K562 (cell line): ENCODE measurements around the gene SIK3. TPM values are rescaled to one million over a fixed set of nuclear protein-coding genes. Genes with fewer than 3 reads are reported as not detected.

Source experiments
- polyA plus RNA-seq, 8 experiments: library from polyadenylated mRNA; depleted of rRNA in 4 of 8; stranded (reverse) in 5 of 8; unstranded in 3 of 8; fragments of >200 nt; fragmentation: Nextera tagmentation in 2 of 8; fragmentation: Illumina TruSeq in 1 of 8; extraction: Ambion mirVana in 2 of 8; extraction: Trizol in 1 of 8; gene quantifications; 2 replicates each; pipeline versions ENCODE4 v1.2.1 to v1.2.3, GENCODE V29; 2011 to 2014; ENCODE audit warnings: inconsistent platforms in 1 of 8, missing spikeins in 1 of 8
- total RNA-seq, 7 experiments: library from RNA; depleted of rRNA in 6 of 7; stranded (reverse); fragments of >200 nt in 6 of 7; fragmentation: Illumina TruSeq in 2 of 7; extraction: Trizol in 2 of 7; gene quantifications; 2 replicates each; pipeline versions ENCODE4 v1.2.1 to v1.2.3, GENCODE V29; 2011 to 2021; ENCODE audit warnings: low replicate concordance in 1 of 7
- TF ChIP-seq, protein P1 (sequence below): fragments of 200-600 bp; sonication (generic); IDR thresholded peaks from one replicate; pipeline ENCODE4 v1.6.1; 2012; ENCODE audit warnings: mild to moderate bottlenecking, low read depth, low read length, inconsistent platforms
- TF ChIP-seq, protein P2 (sequence below): fragments of 450-650 bp; IDR thresholded peaks from 2 replicates; pipeline ENCODE4 v1.6.1; 2017; ENCODE audit warnings: antibody characterized with exemption

The SIK3 gene
- total and polyA plus RNA-seq, 9 of the 15 experiments (the other 6 are each of a cell fraction or from before 2014, with no cell fraction given) = 1.6 to 21.6 (median 8.0) TPM

DNA sequence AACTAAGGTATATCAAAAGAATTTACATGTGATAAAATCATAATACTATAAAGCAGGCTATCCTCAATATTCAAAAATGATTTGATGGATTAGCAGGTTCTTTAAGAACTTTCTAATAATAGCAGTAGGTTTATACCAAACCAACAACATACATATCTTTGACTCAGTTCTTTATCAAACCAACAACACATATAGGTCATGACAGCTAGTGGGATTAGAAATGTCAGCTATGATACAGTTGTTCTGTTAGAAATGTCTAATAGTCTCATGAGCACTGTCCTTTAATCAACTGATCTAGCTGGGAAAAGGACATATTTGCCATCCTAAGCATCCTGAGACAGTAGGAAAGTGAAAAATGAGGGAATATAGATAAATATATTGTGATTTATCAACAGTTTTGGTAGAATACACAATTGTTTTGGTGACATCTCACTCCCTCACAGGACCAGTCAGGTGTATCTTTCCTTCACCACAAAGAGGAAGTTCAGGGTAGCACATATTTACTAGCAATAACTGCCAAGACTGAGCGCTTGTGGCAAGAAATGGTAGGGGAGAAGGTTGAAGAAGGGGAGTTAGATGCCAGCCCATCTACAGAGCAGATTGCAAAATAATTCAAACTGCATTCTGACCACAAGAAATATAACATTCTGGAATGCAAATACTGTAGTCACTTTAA lies 170.0 kb downstream of the SIK3 start (continued):
- TF ChIP-seq, protein P1, sequence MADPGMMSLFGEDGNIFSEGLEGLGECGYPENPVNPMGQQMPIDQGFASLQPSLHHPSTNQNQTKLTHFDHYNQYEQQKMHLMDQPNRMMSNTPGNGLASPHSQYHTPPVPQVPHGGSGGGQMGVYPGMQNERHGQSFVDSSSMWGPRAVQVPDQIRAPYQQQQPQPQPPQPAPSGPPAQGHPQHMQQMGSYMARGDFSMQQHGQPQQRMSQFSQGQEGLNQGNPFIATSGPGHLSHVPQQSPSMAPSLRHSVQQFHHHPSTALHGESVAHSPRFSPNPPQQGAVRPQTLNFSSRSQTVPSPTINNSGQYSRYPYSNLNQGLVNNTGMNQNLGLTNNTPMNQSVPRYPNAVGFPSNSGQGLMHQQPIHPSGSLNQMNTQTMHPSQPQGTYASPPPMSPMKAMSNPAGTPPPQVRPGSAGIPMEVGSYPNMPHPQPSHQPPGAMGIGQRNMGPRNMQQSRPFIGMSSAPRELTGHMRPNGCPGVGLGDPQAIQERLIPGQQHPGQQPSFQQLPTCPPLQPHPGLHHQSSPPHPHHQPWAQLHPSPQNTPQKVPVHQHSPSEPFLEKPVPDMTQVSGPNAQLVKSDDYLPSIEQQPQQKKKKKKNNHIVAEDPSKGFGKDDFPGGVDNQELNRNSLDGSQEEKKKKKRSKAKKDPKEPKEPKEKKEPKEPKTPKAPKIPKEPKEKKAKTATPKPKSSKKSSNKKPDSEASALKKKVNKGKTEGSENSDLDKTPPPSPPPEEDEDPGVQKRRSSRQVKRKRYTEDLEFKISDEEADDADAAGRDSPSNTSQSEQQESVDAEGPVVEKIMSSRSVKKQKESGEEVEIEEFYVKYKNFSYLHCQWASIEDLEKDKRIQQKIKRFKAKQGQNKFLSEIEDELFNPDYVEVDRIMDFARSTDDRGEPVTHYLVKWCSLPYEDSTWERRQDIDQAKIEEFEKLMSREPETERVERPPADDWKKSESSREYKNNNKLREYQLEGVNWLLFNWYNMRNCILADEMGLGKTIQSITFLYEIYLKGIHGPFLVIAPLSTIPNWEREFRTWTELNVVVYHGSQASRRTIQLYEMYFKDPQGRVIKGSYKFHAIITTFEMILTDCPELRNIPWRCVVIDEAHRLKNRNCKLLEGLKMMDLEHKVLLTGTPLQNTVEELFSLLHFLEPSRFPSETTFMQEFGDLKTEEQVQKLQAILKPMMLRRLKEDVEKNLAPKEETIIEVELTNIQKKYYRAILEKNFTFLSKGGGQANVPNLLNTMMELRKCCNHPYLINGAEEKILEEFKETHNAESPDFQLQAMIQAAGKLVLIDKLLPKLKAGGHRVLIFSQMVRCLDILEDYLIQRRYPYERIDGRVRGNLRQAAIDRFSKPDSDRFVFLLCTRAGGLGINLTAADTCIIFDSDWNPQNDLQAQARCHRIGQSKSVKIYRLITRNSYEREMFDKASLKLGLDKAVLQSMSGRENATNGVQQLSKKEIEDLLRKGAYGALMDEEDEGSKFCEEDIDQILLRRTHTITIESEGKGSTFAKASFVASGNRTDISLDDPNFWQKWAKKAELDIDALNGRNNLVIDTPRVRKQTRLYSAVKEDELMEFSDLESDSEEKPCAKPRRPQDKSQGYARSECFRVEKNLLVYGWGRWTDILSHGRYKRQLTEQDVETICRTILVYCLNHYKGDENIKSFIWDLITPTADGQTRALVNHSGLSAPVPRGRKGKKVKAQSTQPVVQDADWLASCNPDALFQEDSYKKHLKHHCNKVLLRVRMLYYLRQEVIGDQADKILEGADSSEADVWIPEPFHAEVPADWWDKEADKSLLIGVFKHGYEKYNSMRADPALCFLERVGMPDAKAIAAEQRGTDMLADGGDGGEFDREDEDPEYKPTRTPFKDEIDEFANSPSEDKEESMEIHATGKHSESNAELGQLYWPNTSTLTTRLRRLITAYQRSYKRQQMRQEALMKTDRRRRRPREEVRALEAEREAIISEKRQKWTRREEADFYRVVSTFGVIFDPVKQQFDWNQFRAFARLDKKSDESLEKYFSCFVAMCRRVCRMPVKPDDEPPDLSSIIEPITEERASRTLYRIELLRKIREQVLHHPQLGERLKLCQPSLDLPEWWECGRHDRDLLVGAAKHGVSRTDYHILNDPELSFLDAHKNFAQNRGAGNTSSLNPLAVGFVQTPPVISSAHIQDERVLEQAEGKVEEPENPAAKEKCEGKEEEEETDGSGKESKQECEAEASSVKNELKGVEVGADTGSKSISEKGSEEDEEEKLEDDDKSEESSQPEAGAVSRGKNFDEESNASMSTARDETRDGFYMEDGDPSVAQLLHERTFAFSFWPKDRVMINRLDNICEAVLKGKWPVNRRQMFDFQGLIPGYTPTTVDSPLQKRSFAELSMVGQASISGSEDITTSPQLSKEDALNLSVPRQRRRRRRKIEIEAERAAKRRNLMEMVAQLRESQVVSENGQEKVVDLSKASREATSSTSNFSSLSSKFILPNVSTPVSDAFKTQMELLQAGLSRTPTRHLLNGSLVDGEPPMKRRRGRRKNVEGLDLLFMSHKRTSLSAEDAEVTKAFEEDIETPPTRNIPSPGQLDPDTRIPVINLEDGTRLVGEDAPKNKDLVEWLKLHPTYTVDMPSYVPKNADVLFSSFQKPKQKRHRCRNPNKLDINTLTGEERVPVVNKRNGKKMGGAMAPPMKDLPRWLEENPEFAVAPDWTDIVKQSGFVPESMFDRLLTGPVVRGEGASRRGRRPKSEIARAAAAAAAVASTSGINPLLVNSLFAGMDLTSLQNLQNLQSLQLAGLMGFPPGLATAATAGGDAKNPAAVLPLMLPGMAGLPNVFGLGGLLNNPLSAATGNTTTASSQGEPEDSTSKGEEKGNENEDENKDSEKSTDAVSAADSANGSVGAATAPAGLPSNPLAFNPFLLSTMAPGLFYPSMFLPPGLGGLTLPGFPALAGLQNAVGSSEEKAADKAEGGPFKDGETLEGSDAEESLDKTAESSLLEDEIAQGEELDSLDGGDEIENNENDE = no peak
- TF ChIP-seq, protein P2, sequence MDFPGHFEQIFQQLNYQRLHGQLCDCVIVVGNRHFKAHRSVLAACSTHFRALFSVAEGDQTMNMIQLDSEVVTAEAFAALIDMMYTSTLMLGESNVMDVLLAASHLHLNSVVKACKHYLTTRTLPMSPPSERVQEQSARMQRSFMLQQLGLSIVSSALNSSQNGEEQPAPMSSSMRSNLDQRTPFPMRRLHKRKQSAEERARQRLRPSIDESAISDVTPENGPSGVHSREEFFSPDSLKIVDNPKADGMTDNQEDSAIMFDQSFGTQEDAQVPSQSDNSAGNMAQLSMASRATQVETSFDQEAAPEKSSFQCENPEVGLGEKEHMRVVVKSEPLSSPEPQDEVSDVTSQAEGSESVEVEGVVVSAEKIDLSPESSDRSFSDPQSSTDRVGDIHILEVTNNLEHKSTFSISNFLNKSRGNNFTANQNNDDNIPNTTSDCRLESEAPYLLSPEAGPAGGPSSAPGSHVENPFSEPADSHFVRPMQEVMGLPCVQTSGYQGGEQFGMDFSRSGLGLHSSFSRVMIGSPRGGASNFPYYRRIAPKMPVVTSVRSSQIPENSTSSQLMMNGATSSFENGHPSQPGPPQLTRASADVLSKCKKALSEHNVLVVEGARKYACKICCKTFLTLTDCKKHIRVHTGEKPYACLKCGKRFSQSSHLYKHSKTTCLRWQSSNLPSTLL = no peak
